ENCODE measurements around the gene IRF5.
"Not testable (repeated sequence)": the region's sequence is repeated elsewhere in the genome, so short reads cannot be mapped to it uniquely, and the experiment has no call there.

The IRF5 gene

DNA sequence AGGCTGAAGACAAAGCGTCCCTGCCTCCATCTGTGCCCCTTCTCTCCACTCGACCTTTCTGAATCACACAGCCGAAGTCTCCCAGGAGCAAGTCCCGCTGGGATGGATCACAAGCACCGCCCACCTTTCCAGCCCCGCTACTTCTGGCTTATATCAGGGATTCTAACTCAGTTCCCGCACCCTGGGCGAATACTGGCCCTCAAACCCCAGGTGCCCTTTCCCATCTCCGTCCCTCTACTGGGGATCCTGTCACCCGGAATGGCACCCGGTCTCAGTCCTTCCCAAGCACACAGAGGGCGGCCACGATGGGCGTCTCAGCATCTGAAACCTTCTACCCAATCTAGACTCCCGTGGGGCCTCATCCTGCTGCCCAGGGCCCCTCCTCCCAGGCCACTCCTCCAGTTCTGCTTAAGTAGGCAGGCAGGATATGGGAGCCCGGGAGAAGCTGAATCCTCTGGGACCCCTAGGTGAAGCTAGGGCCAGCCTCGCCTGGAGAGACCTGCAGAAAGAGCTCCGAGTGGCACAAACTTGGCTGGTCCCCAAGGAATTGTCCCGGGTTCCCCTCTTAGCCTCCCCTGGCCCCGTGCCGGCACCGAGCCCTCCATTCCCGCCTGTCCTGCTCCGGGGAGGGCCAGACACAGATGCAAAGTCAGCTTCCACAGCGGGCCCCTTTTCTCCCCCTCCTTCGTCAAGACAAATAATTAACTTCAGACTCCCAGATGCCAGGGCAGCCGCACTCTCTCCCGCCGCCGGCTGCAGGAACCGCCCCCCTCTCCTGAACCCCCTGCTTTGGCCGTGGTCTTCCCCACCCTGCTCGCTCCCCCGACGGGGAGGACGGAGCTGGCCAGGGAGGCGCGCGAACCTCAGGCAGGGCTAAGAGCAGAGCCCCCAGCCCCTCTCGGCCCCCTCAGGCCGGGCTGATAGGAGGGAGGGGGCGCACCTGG lies 27.8 kb upstream of the IRF5 start:
- TF ChIP-seq, protein P1, sequence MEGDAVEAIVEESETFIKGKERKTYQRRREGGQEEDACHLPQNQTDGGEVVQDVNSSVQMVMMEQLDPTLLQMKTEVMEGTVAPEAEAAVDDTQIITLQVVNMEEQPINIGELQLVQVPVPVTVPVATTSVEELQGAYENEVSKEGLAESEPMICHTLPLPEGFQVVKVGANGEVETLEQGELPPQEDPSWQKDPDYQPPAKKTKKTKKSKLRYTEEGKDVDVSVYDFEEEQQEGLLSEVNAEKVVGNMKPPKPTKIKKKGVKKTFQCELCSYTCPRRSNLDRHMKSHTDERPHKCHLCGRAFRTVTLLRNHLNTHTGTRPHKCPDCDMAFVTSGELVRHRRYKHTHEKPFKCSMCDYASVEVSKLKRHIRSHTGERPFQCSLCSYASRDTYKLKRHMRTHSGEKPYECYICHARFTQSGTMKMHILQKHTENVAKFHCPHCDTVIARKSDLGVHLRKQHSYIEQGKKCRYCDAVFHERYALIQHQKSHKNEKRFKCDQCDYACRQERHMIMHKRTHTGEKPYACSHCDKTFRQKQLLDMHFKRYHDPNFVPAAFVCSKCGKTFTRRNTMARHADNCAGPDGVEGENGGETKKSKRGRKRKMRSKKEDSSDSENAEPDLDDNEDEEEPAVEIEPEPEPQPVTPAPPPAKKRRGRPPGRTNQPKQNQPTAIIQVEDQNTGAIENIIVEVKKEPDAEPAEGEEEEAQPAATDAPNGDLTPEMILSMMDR (IDR thresholded peaks at IDR 0.05; ENCODE audit: low read depth, low read length, missing control alignments), result no peak
- H3K36me3 ChIP-seq (replicated peaks), result no peaks in the 10 kb centered on the region
- no peak overlapping the region for H3K27ac ChIP-seq
- peak; percentile 32 for DNase-seq
- peak overlapping the region; percentile 56 for H3K4me3 ChIP-seq (ENCODE audit: low read depth, low read length)
- H3K27me3 ChIP-seq (replicated peaks), result peaks cover 20% of the 10 kb centered on the region
- in situ Hi-C loops (cut with HindIII; ENCODE audit: low pct_ligation_motif_present, low sequenced_read_pairs), result loop anchor here (10.0 to 25.0 kb wide), 2 partner anchors 65 to 177 kb away; no protein-coding TSS in a partner anchor

- DNase-seq, result no peak
- peak within 1 kb of the TSS; percentile 56 for H3K4me3 ChIP-seq (ENCODE audit: low read depth, low read length)
- H3K36me3 ChIP-seq (replicated peaks), result no peaks in the 10 kb centered on the region
- TF ChIP-seq, protein P1 (IDR thresholded peaks at IDR 0.05; ENCODE audit: low read depth, low read length, missing control alignments), result no peak
- peaks cover 24% of the 10 kb centered on the region for H3K27me3 ChIP-seq (replicated peaks)
- in situ Hi-C loops (cut with HindIII; ENCODE audit: low pct_ligation_motif_present, low sequenced_read_pairs), result loop anchor here (10.0 to 25.0 kb wide), 2 partner anchors 64 to 177 kb away; no protein-coding TSS in a partner anchor
- H3K27ac ChIP-seq, result no peak within 1 kb of the TSS
Observed at GRCh38 chr7:128910569-128910945, 27.2 kb upstream of the IRF5 start, which contains the start of gene KCP. Gene KCP (minus strand): TSS chr7:128910709. CDS start chr7:128910676, 33 bp downstream.

DNA sequence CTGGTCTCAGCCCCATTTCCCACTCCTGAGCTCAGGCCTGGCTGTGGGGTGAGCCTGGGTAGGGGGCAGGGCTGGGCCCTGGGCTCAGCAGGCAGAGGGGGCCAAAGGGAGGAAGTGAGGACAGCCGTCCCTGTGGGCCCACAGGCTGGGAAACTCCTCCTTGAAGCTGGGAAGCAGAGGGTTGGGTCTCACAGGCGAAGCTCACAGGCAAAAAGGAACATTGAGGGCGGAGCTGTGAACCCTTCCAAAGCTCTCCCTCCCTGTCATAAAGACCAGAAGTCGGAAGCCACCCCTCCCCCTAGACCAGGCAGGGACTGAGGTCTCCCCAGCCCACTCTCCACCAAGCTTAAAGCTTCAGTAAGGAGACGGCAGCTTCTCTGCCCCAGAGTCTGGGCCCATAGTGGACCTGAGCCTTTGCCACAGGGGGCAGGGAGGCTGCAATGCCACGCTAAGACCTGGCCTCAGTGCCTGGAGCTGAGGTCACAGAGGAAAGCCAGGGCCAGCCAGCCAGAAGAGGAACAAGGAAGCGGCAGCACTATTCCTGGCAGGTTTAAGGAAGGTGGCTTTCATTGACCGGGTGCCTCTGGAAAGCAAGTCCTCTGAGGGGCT lies 26.2 kb upstream of the IRF5 start:
- H3K27me3 ChIP-seq (replicated peaks), result peaks cover 32% of the 10 kb centered on the region
- TF ChIP-seq, protein P1 (IDR thresholded peaks at IDR 0.05; ENCODE audit: low read depth, low read length, missing control alignments), result no peak
- no peak for DNase-seq
- in situ Hi-C loops (cut with HindIII; ENCODE audit: low pct_ligation_motif_present, low sequenced_read_pairs), result loop anchor here (10.0 to 25.0 kb wide), 2 partner anchors 63 to 176 kb away; no protein-coding TSS in a partner anchor
- H3K4me3 ChIP-seq (ENCODE audit: low read depth, low read length), result no peak overlapping the region
- H3K36me3 ChIP-seq (replicated peaks), result no peaks in the 10 kb centered on the region
- H3K27ac ChIP-seq, result no peak overlapping the region

DNA sequence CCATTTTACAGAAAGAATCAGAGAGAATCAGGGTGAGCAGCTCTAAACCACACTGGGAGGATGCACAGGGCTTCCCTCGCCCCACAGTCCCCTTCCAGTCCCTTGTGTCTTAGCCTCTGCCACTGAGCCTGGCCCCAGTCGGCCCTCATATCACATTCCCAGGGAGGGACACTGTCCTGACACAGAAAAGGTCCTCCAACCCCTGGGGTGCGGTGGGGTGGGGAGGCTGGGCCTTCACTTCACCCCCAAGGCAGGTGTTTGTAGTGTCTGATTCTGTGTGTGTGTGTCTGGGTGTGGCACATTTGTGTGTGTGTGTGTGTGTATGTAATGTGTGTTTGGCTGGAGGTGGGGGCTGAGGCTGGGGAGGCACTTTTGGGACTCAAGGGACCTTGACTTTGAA lies 25.4 kb upstream of the IRF5 start:
- Histone ChIP-seq H3K27me3 (replicated peaks) (peaks cover 38% of the 10 kb centered on the region), H3K4me3 (ENCODE audit: low read depth, low read length) (no peak overlapping the region), H3K36me3 (replicated peaks) (no peaks in the 10 kb centered on the region), H3K27ac (no peak overlapping the region)
- in situ Hi-C loops (cut with HindIII; ENCODE audit: low pct_ligation_motif_present, low sequenced_read_pairs), result loop anchor here (10.0 to 25.0 kb wide), 2 partner anchors 63 to 175 kb away; no protein-coding TSS in a partner anchor
- DNase-seq, result no peak
- TF ChIP-seq, protein P1 (IDR thresholded peaks at IDR 0.05; ENCODE audit: low read depth, low read length, missing control alignments), result no peak

GRCh38 chr7:128912709-128913495 lies 24.8 kb upstream of the IRF5 start:
- not testable (repeated sequence) for DNase-seq; H3K4me3 ChIP-seq (ENCODE audit: low read depth, low read length); H3K36me3 ChIP-seq (replicated peaks); H3K27ac ChIP-seq
- peaks cover 38% of the 10 kb centered on the region for H3K27me3 ChIP-seq (replicated peaks)
- in situ Hi-C loops (cut with HindIII; ENCODE audit: low pct_ligation_motif_present, low sequenced_read_pairs), result loop anchor here (10.0 to 25.0 kb wide), 2 partner anchors 62 to 174 kb away; no protein-coding TSS in a partner anchor

Measured in brain microvascular endothelial cell (primary cell).